Measurements from ENCODE around the gene CLSTN2.

CLSTN2 gene

DNA sequence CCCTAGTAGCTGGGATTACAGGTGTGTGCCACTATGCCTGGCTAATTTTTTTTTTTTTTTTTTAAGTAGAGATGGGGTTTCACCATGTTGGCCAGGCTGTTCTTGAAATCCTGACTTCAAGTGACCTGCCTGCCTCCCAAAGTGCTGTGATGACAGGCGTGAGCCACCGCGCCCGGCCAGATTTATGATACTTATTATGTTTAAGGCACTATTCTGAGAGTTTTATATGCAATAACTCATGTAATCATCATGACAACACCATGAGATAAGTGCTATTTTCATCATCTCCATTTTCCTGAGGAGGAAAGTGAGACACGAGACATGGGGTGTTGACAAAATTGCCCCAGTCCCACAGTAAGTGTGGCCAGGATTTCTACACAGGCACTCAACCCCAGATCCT is 376.4 kb downstream of the CLSTN2 start (continued):
- TF ChIP-seq, protein P1, sequence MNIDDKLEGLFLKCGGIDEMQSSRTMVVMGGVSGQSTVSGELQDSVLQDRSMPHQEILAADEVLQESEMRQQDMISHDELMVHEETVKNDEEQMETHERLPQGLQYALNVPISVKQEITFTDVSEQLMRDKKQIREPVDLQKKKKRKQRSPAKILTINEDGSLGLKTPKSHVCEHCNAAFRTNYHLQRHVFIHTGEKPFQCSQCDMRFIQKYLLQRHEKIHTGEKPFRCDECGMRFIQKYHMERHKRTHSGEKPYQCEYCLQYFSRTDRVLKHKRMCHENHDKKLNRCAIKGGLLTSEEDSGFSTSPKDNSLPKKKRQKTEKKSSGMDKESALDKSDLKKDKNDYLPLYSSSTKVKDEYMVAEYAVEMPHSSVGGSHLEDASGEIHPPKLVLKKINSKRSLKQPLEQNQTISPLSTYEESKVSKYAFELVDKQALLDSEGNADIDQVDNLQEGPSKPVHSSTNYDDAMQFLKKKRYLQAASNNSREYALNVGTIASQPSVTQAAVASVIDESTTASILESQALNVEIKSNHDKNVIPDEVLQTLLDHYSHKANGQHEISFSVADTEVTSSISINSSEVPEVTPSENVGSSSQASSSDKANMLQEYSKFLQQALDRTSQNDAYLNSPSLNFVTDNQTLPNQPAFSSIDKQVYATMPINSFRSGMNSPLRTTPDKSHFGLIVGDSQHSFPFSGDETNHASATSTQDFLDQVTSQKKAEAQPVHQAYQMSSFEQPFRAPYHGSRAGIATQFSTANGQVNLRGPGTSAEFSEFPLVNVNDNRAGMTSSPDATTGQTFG (tag by site-specific recombination; IDR thresholded peaks at IDR 0.05; ENCODE audit: borderline replicate concordance) = no peak
- no peak for TF ChIP-seq ZNF2 (tag by site-specific recombination; IDR thresholded peaks at IDR 0.05)
- no peak for TF ChIP-seq ZNF621 (tag by site-specific recombination; IDR thresholded peaks at IDR 0.05)
- TF ChIP-seq, protein P2, sequence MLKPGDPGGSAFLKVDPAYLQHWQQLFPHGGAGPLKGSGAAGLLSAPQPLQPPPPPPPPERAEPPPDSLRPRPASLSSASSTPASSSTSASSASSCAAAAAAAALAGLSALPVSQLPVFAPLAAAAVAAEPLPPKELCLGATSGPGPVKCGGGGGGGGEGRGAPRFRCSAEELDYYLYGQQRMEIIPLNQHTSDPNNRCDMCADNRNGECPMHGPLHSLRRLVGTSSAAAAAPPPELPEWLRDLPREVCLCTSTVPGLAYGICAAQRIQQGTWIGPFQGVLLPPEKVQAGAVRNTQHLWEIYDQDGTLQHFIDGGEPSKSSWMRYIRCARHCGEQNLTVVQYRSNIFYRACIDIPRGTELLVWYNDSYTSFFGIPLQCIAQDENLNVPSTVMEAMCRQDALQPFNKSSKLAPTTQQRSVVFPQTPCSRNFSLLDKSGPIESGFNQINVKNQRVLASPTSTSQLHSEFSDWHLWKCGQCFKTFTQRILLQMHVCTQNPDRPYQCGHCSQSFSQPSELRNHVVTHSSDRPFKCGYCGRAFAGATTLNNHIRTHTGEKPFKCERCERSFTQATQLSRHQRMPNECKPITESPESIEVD (tag by site-specific recombination; IDR thresholded peaks at IDR 0.05) = peak; percentile 59
- no peak for TF ChIP-seq ZSCAN30 (tag by site-specific recombination; IDR thresholded peaks at IDR 0.05)
- no peak for TF ChIP-seq ZNF555 (tag by site-specific recombination; conservative IDR thresholded peaks at IDR 0.05)
- TF ChIP-seq CTCF (tag by site-specific recombination; IDR thresholded peaks at IDR 0.05) = no peak
- TF ChIP-seq ZNF202 (tag by site-specific recombination; IDR thresholded peaks at IDR 0.05; ENCODE audit: borderline replicate concordance) = no peak
- peak; percentile 84 for TF ChIP-seq FEZF1 (tag by site-specific recombination; IDR thresholded peaks at IDR 0.05)
- TF ChIP-seq ZEB2 (tag by site-specific recombination; IDR thresholded peaks at IDR 0.05) = 0 out of 2 replicates have a peak, but pooled peaks have one; percentile 32
- peak; percentile 8; the same call in 1 of the 2 replicates for TF ChIP-seq ATF2 (tag by site-specific recombination; IDR thresholded peaks at IDR 0.05; ENCODE audit: low read depth)
- TF ChIP-seq SP7 (tag by site-specific recombination; IDR thresholded peaks at IDR 0.05) = 0 out of 2 replicates have a peak, but pooled peaks have one; percentile 30
- peak; percentile 95 for TF ChIP-seq ZNF843 (tag by site-specific recombination; IDR thresholded peaks at IDR 0.05)
- no peak for TF ChIP-seq ZNF157 (tag by site-specific recombination; IDR thresholded peaks at IDR 0.05)
- no peak for TF ChIP-seq SP3 (tag by site-specific recombination; IDR thresholded peaks at IDR 0.05)
- TF ChIP-seq ZNF37A (tag by site-specific recombination; IDR thresholded peaks at IDR 0.05) = no peak
- TF ChIP-seq ZSCAN23 (tag by site-specific recombination; IDR thresholded peaks at IDR 0.05) = no peak
- peak; percentile 85 for TF ChIP-seq KLF1 (tag by site-specific recombination; IDR thresholded peaks at IDR 0.05)
- TF ChIP-seq ZNF571 (tag by site-specific recombination; IDR thresholded peaks at IDR 0.05) = no peak
- no peak for TF ChIP-seq ZNF324 (tag by site-specific recombination; IDR thresholded peaks at IDR 0.05)

- Histone ChIP-seq H3K9me3 (ENCODE audit: control insufficient read depth, insufficient read depth, low read depth, low read length) (no peaks in the 10 kb centered on the region), H3K4me1 (ENCODE audit: control insufficient read depth, insufficient read depth, low read length) (no peaks in the 10 kb centered on the region), H3K36me3 (ENCODE audit: control insufficient read depth in 2 of 2, insufficient read depth in 1 of 2, low read length in 2 of 2) (no peaks in the 10 kb centered on the region), H3K27ac (ENCODE audit: extremely low read depth, low read depth, low read length) (no peak overlapping the region), H3K4me3 (ENCODE audit: low read depth, low read length) (no peak overlapping the region)
- POLR2A ChIA-PET = no interaction called here
- CTCF ChIA-PET = interaction anchor here (0.6 kb wide), 1 partner anchor 8 kb away, joined by 3 read pairs; no protein-coding TSS in a partner anchor
- TF ChIP-seq ZNF837 (tag by site-specific recombination; IDR thresholded peaks at IDR 0.05) (no peak), ZNF555 (tag by site-specific recombination; conservative IDR thresholded peaks at IDR 0.05) (no peak), ZBTB8A (tag by site-specific recombination; IDR thresholded peaks at IDR 0.05) (no peak), ZNF521 (tag by site-specific recombination; IDR thresholded peaks at IDR 0.05) (no peak), ZNF248 (tag by site-specific recombination; IDR thresholded peaks at IDR 0.05) (no peak), ZNF157 (tag by site-specific recombination; IDR thresholded peaks at IDR 0.05) (no peak), ZNF768 (tag by site-specific recombination; IDR thresholded peaks at IDR 0.05) (no peak), ZNF785 (tag by site-specific recombination; IDR thresholded peaks at IDR 0.05) (no peak), HOXA7 (CRISPR knock-in tag; IDR thresholded peaks at IDR 0.05; ENCODE audit: borderline replicate concordance) (no peak)
- TF ChIP-seq, protein P3, sequence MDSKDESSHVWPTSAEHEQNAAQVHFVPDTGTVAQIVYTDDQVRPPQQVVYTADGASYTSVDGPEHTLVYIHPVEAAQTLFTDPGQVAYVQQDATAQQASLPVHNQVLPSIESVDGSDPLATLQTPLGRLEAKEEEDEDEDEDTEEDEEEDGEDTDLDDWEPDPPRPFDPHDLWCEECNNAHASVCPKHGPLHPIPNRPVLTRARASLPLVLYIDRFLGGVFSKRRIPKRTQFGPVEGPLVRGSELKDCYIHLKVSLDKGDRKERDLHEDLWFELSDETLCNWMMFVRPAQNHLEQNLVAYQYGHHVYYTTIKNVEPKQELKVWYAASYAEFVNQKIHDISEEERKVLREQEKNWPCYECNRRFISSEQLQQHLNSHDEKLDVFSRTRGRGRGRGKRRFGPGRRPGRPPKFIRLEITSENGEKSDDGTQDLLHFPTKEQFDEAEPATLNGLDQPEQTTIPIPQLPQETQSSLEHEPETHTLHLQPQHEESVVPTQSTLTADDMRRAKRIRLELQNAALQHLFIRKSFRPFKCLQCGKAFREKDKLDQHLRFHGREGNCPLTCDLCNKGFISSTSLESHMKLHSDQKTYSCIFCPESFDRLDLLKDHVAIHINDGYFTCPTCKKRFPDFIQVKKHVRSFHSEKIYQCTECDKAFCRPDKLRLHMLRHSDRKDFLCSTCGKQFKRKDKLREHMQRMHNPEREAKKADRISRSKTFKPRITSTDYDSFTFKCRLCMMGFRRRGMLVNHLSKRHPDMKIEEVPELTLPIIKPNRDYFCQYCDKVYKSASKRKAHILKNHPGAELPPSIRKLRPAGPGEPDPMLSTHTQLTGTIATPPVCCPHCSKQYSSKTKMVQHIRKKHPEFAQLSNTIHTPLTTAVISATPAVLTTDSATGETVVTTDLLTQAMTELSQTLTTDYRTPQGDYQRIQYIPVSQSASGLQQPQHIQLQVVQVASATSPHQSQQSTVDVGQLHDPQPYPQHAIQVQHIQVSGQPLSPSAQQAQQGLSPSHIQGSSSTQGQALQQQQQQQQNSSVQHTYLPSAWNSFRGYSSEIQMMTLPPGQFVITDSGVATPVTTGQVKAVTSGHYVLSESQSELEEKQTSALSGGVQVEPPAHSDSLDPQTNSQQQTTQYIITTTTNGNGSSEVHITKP (tag by site-specific recombination; IDR thresholded peaks at IDR 0.05) = no peak
Observed at GRCh38 chr3:140315955-140316354, 381.0 kb downstream of the CLSTN2 start.

All from HEK293 (cell line).